C1 segment of cervical spinal cord (tissue), 14 donors: ENCODE data around the gene ITSN1.
A peak's percentile ranks its signal among the peaks of the same experiment; 100 is the strongest.
"Not testable (repeated sequence)": the region's sequence is repeated elsewhere in the genome, so short reads cannot be mapped to it uniquely, and the experiment has no call there.

Experiments
- DNase-seq, 14 donors: peaks; one replicate each; lab custom pipeline; 2025; lab: John Stamatoyannopoulos, UW

The ITSN1 gene

DNA sequence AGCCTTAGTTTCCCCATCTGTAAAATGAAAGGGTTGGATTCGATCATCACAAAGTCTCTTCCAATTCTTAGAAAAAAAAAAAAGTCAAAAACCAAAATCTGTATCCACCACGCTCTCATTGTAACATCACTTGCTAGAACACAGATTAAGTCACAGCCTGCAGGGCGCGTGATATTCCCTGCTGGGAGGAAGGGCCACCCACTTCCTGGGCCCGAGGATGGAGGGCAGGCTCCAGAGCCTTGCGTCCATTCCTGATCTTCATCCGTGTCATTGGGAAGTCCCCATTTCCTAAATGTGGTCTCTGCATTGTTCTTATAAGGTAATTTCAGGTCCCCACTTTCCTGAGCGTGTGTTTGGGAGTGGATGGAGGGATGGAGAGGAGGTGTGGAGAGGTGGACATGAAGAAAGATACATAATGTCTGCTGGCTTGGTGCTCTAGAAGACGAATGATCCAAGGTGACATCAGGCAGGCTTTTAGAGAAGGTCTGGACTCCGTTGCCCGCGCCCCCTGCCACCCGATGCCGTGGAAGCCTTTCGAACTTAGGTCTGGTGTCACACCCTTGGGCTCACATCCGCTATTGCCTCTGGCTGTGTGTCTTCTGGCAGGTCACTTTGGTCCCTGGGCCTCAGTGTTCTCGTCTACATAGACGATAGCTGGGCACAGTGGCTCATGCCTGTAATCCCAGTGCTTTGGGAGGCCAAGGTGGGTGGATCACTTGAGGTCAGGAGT lies 217.2 kb downstream of the ITSN1 start:
- DNase-seq, result no peak

GRCh38 chr21:33860332-33860879 lies 218.1 kb downstream of the ITSN1 start:
- DNase-seq, result no peak

DNA sequence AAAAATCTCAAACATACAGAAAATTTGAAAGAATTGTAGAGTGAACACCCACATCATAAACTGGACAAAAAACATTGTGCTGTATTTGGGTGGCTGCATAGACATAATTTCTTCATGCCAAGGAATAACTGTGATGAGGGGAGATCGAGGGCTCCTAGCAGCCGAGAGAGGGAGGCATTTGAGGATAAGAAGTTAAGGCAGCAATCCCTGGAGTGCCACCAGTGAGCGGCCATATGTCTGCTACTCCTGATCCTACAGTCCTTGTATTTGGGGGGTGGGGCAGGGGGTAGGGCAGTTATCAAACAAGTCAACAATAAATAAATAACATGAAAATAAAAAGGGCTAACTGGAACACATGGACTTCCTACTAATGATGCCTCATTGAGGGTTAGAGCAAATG lies 218.8 kb downstream of the ITSN1 start:
- DNase-seq, result no peak

DNA sequence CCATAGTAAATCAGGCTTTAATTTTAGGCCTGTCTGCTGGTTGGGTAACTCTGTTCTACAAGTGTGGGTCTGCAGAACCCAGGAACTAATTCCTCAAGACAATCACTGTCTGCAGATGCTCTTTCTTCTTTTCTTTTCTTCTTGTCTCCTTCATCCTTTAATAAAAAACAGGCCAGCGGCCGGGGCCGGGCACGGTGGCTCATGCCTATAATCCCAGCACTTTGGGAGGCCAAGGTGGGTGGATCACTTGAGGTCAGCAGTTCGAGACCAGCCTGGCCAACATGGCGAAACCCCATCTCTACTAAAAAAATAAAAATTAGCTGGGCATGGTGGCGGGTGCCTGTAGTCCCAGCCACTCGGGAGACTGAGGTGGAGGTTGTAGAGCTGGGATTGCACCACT lies 220.9 kb downstream of the ITSN1 start:
- not testable (repeated sequence) for DNase-seq

DNA sequence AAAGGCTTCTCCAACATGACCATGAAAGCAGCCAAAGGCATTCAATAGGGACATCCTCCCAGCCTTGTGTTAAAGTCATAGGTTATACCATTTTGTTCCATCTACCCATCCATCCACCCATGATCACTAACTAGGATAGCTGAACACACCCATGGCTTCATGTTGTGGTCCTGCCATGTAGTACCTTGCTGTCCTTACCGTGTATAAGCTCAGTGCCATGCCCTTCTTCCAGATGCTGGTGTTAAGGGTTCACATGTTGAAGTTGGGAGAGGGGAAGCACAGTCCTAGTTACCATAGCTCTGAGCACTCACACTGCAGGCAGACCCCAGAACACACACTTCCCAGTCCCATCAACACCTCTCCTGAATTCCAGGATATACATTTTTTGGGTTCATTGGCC lies 221.8 kb downstream of the ITSN1 start:
- DNase-seq, result no peak

DNA sequence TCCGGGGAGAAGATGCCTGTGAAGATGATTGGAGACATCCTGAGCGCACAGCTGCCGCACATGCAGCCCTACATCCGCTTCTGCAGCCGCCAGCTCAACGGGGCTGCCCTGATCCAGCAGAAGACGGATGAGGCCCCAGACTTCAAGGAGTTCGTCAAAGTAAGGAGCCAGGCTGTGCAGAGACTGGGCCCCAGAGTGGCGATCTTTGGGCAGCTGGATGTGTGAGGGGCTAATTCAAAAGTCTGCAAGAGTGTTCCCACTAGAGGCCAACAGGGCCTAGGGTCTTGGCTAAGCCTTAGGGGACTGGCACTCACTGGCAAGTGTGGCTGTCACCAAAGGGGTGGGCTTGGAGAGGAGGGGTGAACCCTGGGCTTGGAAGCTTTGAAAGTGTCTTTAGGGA lies 222.9 kb downstream of the ITSN1 start:
- no peak for DNase-seq

DNA sequence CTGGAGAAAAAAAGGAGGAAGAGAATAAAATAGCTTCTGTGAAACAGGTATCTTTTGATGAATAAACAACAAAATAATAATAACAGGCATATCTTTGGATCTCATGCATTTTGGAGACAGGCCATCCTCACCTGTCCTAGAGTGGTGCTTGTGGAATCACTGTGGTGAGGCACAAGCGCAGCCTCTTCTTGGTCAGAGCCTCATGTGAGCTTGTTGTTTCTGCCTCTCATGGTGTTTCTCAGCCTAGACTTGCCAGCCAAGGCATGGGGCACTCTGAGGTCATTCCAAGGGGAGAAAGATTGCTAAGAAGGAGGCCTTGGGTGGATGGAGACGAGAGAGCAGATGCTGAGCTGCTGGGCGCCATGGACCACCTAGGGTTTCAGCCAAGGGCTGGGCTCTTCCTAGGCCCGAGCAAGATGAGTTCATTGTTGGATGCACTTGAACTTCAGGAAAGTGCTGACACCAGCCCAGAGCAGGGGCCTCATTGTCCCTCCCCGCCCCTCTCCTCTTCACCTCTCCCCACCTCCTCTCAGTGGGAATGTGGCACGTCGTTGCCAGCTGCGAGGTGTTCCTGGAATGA lies 223.8 kb downstream of the ITSN1 start:
- DNase-seq, result no peak

DNA sequence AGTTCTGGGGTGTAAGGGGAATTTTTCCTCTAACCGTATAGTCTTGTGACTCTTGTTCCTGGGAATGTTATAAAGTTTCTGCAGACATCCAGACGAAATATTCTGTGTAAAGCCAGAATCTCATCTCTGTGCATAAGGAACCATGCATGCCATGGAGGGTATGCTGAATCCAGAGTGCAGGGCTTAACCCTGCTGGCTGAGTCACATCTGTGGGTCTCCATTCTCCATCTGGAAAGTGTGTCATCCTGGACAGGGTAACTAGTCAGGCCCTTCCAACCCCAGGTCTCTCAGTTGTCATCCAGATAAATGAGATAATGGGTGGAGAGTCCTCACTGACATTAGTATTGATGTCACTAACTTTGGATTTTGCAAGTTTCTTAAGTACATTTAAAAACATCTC lies 224.5 kb downstream of the ITSN1 start:
- DNase-seq, result no peak

- not testable (repeated sequence) for DNase-seq
Measured at GRCh38 chr21:33867868-33868267, 225.6 kb downstream of the ITSN1 start.

DNA sequence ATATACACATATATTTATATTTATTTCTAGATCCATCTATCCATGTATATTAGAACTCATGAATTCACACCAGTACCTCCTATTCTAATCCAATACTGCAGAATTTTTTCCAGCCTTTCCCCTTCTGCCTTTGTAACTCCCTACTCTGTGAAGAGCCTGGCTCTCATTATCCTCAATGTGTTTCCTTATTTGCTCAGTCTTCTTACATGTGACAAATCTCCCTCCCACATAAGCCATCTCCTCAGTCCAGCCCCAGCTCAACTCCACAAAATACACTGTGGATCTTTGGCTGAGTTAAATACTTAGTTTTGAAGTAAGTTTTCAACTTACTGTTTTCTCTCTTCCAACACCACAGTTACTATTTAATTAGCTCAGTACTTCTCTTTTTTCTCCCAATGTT lies 227.6 kb downstream of the ITSN1 start:
- DNase-seq, result no peak

GRCh38 chr21:33870768-33871167 lies 228.5 kb downstream of the ITSN1 start:
- no peak for DNase-seq

DNA sequence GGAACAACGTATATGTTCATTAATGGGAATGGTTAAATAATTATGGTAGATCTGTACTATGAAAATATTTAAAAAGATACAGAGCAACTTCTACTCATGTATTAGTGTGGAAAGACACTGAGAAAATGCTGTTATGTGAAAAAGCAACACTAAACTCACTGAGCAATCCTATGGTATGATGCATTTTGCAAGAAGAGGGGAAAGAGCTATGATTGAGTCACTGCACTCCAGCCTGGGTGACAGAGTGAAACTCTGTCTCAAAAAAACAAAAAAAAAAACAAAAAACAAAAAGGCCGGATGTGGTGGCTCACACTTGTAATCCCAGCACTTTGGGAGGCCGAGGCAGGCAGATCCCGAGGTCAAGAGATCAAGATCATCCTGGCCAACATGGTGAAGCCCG lies 228.9 kb downstream of the ITSN1 start:
- no peak for DNase-seq

DNA sequence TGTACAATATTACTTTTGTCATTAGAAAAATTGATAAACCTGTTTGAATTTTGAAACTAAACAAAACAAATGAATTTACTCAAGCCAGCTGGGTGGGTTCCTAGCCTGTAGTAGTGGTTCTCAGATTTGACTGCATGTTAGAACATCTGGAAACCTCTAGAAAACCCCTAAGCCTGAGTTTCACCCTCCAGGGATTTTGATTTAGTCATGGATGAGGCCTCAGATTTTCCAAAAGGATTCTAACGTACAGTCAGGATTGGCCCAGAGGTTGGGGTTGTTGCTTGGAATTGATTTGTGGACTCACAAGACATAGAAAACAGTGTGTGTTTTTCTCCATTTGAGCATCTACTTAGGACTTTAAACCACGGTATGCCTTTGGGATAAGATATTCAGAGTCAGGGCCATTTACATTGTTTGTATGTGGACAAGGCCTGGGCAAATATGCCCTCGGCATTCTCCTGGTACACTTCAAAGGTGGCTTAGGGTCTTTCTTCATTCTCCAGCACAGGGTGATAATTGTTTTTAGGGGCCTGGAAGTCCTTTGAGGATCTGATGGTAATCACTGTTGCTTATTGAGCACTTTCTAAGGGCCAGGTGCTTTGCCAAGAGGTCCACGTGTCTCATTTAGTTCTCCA lies 230.7 kb downstream of the ITSN1 start:
- no peak for DNase-seq

- DNase-seq, result no peak
Measured at GRCh38 chr21:33874161-33874560, 231.9 kb downstream of the ITSN1 start.

DNA sequence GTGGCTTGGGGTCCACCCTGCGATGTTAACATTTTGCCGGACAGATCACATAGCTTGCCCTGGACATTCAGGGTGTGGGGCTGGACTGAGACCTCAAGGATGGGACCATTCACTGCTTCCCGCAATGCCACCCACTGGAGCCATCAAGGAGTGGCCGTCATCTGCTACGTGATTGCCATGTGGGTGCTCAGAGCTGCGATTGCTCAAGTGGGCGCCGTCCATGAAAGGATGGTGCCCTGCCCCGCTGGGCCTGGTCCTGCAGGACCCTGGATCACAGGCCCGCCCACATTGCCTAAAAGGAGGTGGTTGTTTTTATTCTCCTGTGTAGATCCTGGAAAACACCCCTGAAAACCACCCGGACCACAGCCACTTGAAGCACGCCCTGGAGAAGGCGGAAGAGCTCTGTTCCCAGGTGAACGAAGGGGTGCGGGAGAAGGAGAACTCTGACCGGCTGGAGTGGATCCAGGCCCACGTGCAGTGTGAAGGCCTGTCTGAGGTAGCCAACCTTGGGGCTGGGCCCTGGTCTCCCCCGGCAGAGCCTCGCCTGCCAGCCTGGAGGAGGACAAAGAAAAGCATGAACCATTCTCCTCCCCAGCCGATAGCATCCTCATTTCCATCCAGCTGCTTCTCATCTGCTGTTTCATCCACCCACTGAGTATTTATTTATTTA lies 232.9 kb downstream of the ITSN1 start:
- no peak for DNase-seq

- DNase-seq, result no peak
Measured at GRCh38 chr21:33878824-33879223, 236.5 kb downstream of the ITSN1 start.

DNA sequence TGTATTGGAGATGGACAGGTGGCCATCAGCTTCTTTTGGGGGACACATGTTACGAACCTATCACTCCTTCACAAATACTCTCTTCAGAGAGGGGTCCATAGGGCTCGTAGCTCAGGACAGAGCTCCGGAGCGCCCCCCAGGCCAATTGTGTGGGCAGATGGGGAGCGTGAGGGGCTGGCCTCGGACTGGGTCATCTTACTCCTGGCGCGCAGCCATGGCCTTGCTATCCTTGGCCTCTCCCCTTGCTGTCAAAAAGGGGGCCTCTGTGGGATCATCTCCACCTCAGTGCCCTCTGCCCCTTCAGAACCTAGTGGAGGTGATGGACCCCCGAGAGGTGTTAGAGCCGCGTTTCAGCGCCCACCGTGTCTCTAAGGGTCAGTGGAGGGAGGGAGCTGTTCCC lies 238.3 kb downstream of the ITSN1 start:
- no peak for DNase-seq

DNA sequence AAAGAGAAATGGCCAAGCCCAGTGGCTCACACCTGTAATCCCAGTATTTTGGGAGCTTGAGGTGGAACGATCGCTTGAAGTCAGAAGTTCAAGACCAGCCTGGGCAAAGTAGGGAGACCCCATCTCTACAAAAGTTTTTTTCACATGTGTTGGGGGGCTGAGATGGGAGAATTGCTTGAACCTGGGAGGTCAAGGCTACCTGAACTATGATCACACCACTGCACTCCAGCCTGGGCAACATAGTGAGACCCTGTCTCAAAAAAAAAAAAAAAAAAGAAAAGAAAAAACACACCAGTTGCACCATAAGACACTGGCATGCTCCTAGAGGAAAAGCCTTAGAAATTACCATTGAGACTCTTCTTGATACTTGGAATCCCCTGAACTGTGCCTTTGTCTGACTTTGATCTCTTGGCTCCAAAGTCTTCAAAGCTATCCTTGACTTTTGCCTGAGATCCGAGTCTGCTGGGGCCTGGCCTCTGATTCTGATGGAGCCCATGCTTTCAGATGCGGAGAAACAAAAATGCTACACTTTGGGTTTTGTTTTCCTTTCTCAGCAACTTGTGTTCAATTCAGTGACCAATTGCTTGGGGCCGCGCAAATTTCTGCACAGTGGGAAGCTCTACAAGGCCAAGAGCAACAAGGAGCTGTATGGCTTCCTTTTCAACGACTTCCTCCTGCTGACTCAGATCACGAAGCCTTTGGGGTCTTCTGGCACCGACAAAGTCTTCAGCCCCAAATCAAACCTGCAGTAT lies 239.6 kb downstream of the ITSN1 start:
- no peak for DNase-seq

DNA sequence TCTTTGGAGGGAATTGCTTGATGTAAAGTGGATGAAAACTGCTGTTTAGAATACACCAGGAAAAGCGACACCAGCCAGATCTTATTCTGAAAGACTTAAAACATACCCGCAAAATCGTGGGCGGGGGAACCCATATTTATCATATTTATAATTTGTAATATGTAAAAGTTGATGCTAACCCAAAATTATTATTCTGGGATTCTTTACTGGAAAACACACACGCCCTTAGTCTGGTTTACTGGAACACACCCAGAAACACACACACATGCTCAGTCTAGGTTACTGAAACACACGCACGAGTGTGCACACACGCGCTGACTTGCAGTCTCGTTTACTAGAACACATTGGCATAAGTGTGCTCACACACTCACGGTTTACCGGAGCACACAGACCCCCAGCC lies 240.8 kb downstream of the ITSN1 start:
- DNase-seq, result no peak

DNA sequence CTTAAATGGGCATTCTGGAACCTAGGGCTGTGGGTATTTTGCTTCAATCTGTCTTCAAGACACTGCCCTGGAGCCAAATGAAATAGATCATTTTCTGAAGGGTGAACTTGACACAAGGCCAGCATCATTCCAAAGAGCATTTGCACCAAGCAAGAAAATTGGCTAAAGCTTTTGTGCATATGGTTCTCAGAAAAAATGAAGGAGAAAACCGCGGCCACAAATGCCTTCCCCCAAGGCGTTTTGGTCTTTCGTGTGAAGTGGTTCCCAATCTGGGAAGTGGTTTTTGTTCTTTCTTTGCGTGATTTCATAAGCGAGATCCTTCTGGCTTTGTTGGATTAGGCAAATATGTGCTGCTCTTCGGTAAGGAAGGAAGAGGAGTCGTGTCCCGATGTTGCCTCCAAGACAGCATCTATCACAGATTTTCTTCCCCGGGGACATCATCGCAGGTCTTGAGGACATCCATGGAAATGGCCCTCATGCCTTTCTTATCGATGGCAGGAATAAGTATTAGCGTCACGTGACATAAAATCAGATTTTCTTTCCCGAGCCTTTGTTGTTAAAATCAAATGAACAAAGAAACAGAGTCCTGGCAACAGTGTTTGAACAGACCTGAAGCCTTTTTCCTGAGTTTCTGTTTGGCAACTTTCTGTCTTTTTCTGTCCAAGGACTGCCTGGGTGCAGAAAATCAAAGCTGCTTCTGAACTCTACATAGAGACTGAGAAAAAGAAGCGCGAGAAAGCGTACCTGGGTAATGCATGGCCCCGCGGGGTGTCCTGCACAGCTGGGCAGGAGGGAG lies 242.3 kb downstream of the ITSN1 start:
- DNase-seq, result peak in 1 of 14 donors; percentile 71

DNA sequence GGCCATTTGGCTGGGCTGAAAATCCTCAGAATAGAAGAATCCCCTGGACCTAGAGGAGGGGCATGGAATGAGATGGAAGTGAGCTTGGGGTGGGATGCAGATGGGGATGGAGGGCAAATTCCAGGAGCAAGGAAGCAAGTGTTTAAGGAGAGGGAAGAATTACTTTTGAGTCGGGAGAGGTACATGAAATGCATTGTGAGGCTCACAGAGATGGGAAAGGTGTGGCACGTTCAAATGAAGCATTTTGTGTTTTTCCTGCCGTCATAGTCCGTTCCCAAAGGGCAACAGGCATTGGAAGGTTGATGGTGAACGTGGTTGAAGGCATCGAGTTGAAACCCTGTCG lies 242.8 kb downstream of the ITSN1 start:
- DNase-seq, result no peak
